BE2C (cell line): Measurements from ENCODE around the gene CRTC2.
"Not testable (repeated sequence)": the region's sequence is repeated elsewhere in the genome, so short reads cannot be mapped to it uniquely, and the experiment has no call there.

Experiments used
- DNase-seq: peaks from one replicate; pipeline ENCODE4 v3.0.0-alpha.2; 2020
- H3K27me3 ChIP-seq: fragments of 250-450 bp; sonication (Bioruptor Pico); 2 replicates; pipeline ENCODE4 v1.5.1; 2020; ENCODE audit warnings: mild to moderate bottlenecking
- H3K36me3 ChIP-seq: fragments of 250-450 bp; sonication (Bioruptor Pico); 2 replicates; pipeline ENCODE4 v1.5.1; 2020; ENCODE audit warnings: mild to moderate bottlenecking
- H3K4me1 ChIP-seq: fragments of 250-450 bp; sonication (Bioruptor Pico); 2 replicates; pipeline ENCODE4 v1.5.1; 2020
- H3K4me3 ChIP-seq: 2 replicates; pipeline ENCODE4 v1.5.1; 2011; ENCODE audit warnings: low read depth, low read length
- H3K9me3 ChIP-seq: fragments of 250-450 bp; sonication (Bioruptor Pico); 2 replicates; pipeline ENCODE4 v1.5.1; 2020
- CTCF ChIP-seq: IDR thresholded peaks from 2 replicates; pipeline ENCODE4 v1.5.1; 2012; ENCODE audit warnings: mild to moderate bottlenecking, low read depth, low read length

CRTC2 gene

GRCh38 chr1:153916297-153916696, 42.1 kb downstream of the CRTC2 start:
- no peaks in the 10 kb centered on the region for H3K27me3 ChIP-seq
- TF ChIP-seq CTCF = no peak
- peaks cover 10% of the 10 kb centered on the region for H3K4me1 ChIP-seq
- no peaks in the 10 kb centered on the region for H3K9me3 ChIP-seq
- peaks cover 31% of the 10 kb centered on the region for H3K36me3 ChIP-seq
- DNase-seq = no peak
- no peak overlapping the region for H3K4me3 ChIP-seq

- no peak for DNase-seq
- Histone ChIP-seq H3K4me3 (no peak overlapping the region), H3K36me3 (peaks cover 20% of the 10 kb centered on the region), H3K4me1 (no peaks in the 10 kb centered on the region), H3K27me3 (no peaks in the 10 kb centered on the region), H3K9me3 (no peaks in the 10 kb centered on the region)
- no peak for TF ChIP-seq CTCF
These were observed 46.1 kb downstream of the CRTC2 start for GRCh38 chr1:153912349-153912748.

- H3K4me1 ChIP-seq, DNase-seq, H3K27me3 ChIP-seq, H3K9me3 ChIP-seq, H3K4me3 ChIP-seq: not testable (repeated sequence)
- peaks cover 20% of the 10 kb centered on the region for H3K36me3 ChIP-seq
These were observed 47.9 kb downstream of the CRTC2 start for GRCh38 chr1:153910560-153910959.

GRCh38 chr1:153908071-153908470, 50.3 kb downstream of the CRTC2 start:
- peaks cover 21% of the 10 kb centered on the region for H3K36me3 ChIP-seq
- TF ChIP-seq CTCF = no peak
- H3K27me3 ChIP-seq = no peaks in the 10 kb centered on the region
- no peaks in the 10 kb centered on the region for H3K4me1 ChIP-seq
- no peaks in the 10 kb centered on the region for H3K9me3 ChIP-seq
- no peak overlapping the region for H3K4me3 ChIP-seq
- no peak for DNase-seq

- no peaks in the 10 kb centered on the region for H3K27me3 ChIP-seq
- peaks cover 21% of the 10 kb centered on the region for H3K36me3 ChIP-seq
- no peaks in the 10 kb centered on the region for H3K9me3 ChIP-seq
- no peak for DNase-seq
- no peak for TF ChIP-seq CTCF
- no peak overlapping the region for H3K4me3 ChIP-seq
- H3K4me1 ChIP-seq = no peaks in the 10 kb centered on the region
These were observed 51.3 kb downstream of the CRTC2 start for GRCh38 chr1:153907134-153907533.

- H3K4me1 ChIP-seq = no peaks in the 10 kb centered on the region
These were observed 52.0 kb downstream of the CRTC2 start for GRCh38 chr1:153906396-153906795.

GRCh38 chr1:153905908-153906307, 52.5 kb downstream of the CRTC2 start:
- H3K27me3 ChIP-seq, H3K4me3 ChIP-seq, H3K4me1 ChIP-seq, DNase-seq, H3K9me3 ChIP-seq: not testable (repeated sequence)
- H3K36me3 ChIP-seq = peaks cover 23% of the 10 kb centered on the region

More at GRCh38 chr1:153906396-153906795, 52.0 kb downstream of the CRTC2 start:
- no peak for TF ChIP-seq CTCF
- Histone ChIP-seq H3K9me3 (no peaks in the 10 kb centered on the region; the same call in 1 of the 2 replicates), H3K36me3 (peaks cover 21% of the 10 kb centered on the region), H3K4me3 (no peak overlapping the region), H3K27me3 (no peaks in the 10 kb centered on the region)
- DNase-seq = no peak
